Erythroblast (primary cell): ENCODE results near the gene VIT.

Experiments
- GATA1 ChIP-seq: IDR thresholded peaks from 2 replicates; pipeline ENCODE4 v1.6.1; 2011; ENCODE audit warnings: low read depth, mild to moderate bottlenecking, control low read depth, low read length, moderate library complexity
- POLR2A ChIP-seq: IDR thresholded peaks from 2 replicates; pipeline ENCODE4 v1.6.1; 2011; ENCODE audit warnings: mild to moderate bottlenecking, low read length

DNA sequence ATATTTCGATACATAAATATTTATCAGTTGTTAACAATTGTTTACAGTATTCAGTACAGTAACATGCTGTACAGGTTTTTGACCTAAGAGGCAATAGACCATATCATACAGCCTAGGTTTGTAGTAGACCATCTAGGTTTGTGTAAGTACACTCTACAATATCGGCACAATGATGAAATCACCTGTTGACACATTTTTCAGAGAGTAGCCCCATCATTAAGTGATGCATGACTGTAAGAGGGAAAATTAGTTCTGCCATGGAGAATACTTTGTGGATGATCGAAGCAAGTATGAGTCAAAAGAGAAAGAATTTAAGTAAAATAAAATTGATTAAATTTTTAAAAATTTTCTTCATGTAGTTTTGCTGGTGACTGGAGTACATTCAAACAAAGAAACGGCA is 32.6 kb downstream of the VIT start:
- no peak for TF ChIP-seq POLR2A
- TF ChIP-seq GATA1 = no peak
